Neural cell (in vitro differentiated cells): ENCODE data around the gene ADD2. TPM values are rescaled to one million over a fixed set of nuclear protein-coding genes. Genes with fewer than 3 reads are reported as not detected.

Experiments used
- H2AFZ ChIP-seq: fragments of 200-600, 300-800 bp; sonication (generic), shearing (Covaris generic); 2 replicates; pipeline ENCODE4 v1.6.0; 2014; ENCODE audit warnings: low read depth, mild to moderate bottlenecking, antibody characterized with exemption, low read length, moderate library complexity
- H3F3A ChIP-seq: fragments of 200-600 bp; shearing (Covaris generic); 2 replicates; pipeline ENCODE4 v1.6.1; 2016; ENCODE audit warnings: mild to moderate bottlenecking, moderate library complexity, mixed read lengths, antibody characterized with exemption, low read length; ENCODE audit not compliant: insufficient read depth, poor library complexity, severe bottlenecking
- H3K27ac ChIP-seq: fragments of 200-600, 300-800 bp; sonication (generic), shearing (Covaris generic); 2 replicates; pipeline ENCODE4 v1.5.1; 2014; ENCODE audit warnings: mild to moderate bottlenecking, low read length, moderate library complexity
- H3K27me3 ChIP-seq: fragments of 300-800, 200-600 bp; sonication (generic), shearing (Covaris generic); 2 replicates; pipeline ENCODE4 v1.6.0; 2014; ENCODE audit warnings: mild to moderate bottlenecking, low read depth, low read length, moderate library complexity; ENCODE audit not compliant: insufficient read depth
- H3K36me3 ChIP-seq: fragments of 300-800, 200-600 bp; sonication (generic), shearing (Covaris generic); 2 replicates; pipeline ENCODE4 v1.5.1; 2014; ENCODE audit warnings: mild to moderate bottlenecking, antibody characterized with exemption, low read length, moderate library complexity; ENCODE audit not compliant: insufficient read depth
- H3K4me2 ChIP-seq: fragments of 300-800, 200-600 bp; sonication (generic), shearing (Covaris generic); 2 replicates; pipeline ENCODE4 v1.6.0; 2014; ENCODE audit warnings: mild to moderate bottlenecking, low read length
- H3K4me3 ChIP-seq: fragments of 300-800, 200-600 bp; sonication (generic), shearing (Covaris generic); 2 replicates; pipeline ENCODE4 v1.5.1; 2014; ENCODE audit warnings: mild to moderate bottlenecking, low read length, moderate library complexity
- H3K79me2 ChIP-seq: fragments of 200-600 bp; shearing (Covaris generic); replicated peaks from 2 replicates; pipeline ENCODE4 v1.6.0; 2014; ENCODE audit warnings: mild to moderate bottlenecking, low read length, moderate library complexity; ENCODE audit not compliant: insufficient read depth
- H3K9ac ChIP-seq: fragments of 300-800, 200-600 bp; sonication (generic), shearing (Covaris generic); 2 replicates; pipeline ENCODE4 v1.6.1; 2016; ENCODE audit warnings: mild to moderate bottlenecking, low read length, mixed read lengths
- H3K9me2 ChIP-seq: fragments of 200-600 bp; shearing (Covaris generic); 2 replicates; pipeline ENCODE4 v1.6.1; 2016; ENCODE audit warnings: mild to moderate bottlenecking, low read length, mixed read lengths; ENCODE audit not compliant: insufficient read depth
- H3K9me3 ChIP-seq: fragments of 200-600, 300-800 bp; sonication (generic), shearing (Covaris generic); 2 replicates; pipeline ENCODE4 v1.6.1; 2016; ENCODE audit warnings: mild to moderate bottlenecking, mixed run types, low read length, moderate library complexity, mixed read lengths
- H4K20me1 ChIP-seq: fragments of 200-600 bp; shearing (Covaris generic); 2 replicates; pipeline ENCODE4 v1.6.1; 2016; ENCODE audit warnings: mild to moderate bottlenecking, mixed run types; ENCODE audit not compliant: insufficient read depth
- CTCF ChIP-seq: fragments of 450-650 bp; IDR thresholded peaks from 2 replicates; pipeline ENCODE4 v1.5.1; 2014; ENCODE audit warnings: antibody characterized with exemption, mild to moderate bottlenecking, moderate library complexity; ENCODE audit not compliant: poor library complexity, severe bottlenecking
- EP300 ChIP-seq: fragments of 450-650 bp; conservative IDR thresholded peaks from 2 replicates; pipeline ENCODE4 v1.6.1; 2014; ENCODE audit warnings: antibody characterized with exemption, mild to moderate bottlenecking, moderate library complexity; ENCODE audit not compliant: poor library complexity, severe bottlenecking
- EZH2 ChIP-seq: fragments of 200-600, 300-800 bp; shearing (Covaris generic), sonication (generic); IDR thresholded peaks from 2 replicates; pipeline ENCODE4 v1.6.1; 2014; ENCODE audit warnings: antibody characterized with exemption, low read length, borderline replicate concordance, mild to moderate bottlenecking; ENCODE audit not compliant: insufficient read depth, poor library complexity, severe bottlenecking
- MXI1 ChIP-seq: fragments of 450-650 bp; conservative IDR thresholded peaks from 2 replicates; pipeline ENCODE4 v1.6.1; 2014; ENCODE audit warnings: antibody characterized with exemption, mild to moderate bottlenecking; ENCODE audit not compliant: poor library complexity, severe bottlenecking
- POLR2AphosphoS5 ChIP-seq: IDR thresholded peaks from 2 replicates; pipeline ENCODE4 v1.6.1; 2012
- RAD21 ChIP-seq: fragments of 450-650 bp; conservative IDR thresholded peaks from 2 replicates; pipeline ENCODE4 v1.6.1; 2014; ENCODE audit warnings: antibody characterized with exemption, mild to moderate bottlenecking, moderate library complexity
- REST ChIP-seq: IDR thresholded peaks from 2 replicates; pipeline ENCODE4 v1.6.1; 2012; ENCODE audit warnings: borderline replicate concordance
- SMC3 ChIP-seq: fragments of 450-650 bp; conservative IDR thresholded peaks from 2 replicates; pipeline ENCODE4 v1.6.1; 2014; ENCODE audit warnings: antibody characterized with exemption, mild to moderate bottlenecking, moderate library complexity; ENCODE audit not compliant: poor library complexity
- TAF1 ChIP-seq: IDR thresholded peaks from 2 replicates; pipeline ENCODE4 v1.6.1; 2012; ENCODE audit warnings: low read depth
- polyA plus RNA-seq: library from polyadenylated mRNA; depleted of rRNA; stranded (reverse); fragments of >200 nt; gene quantifications from 2 replicates; pipeline ENCODE4 v1.2.3, GENCODE V29; 2014

ADD2 gene
- polyA plus RNA-seq, 1 donor from 2014 or later = 52.5 TPM

GRCh38 chr2:70768590-70769085 lies 638 bp upstream of the ADD2 start:
- no peak overlapping the region for H3K9ac ChIP-seq
- H4K20me1 ChIP-seq = no peaks in the 10 kb centered on the region
- no peaks in the 10 kb centered on the region for H3K9me3 ChIP-seq
- H3K4me2 ChIP-seq = no peak overlapping the region
- peaks cover 32% of the 10 kb centered on the region for H3K79me2 ChIP-seq
- no peaks in the 10 kb centered on the region for H3F3A ChIP-seq
- H2AFZ ChIP-seq = no peak overlapping the region
- no peak overlapping the region for H3K27ac ChIP-seq
- H3K36me3 ChIP-seq = no peaks in the 10 kb centered on the region
- no peaks in the 10 kb centered on the region for H3K9me2 ChIP-seq
- TF ChIP-seq POLR2AphosphoS5 = no peak
- TF ChIP-seq SMC3 = no peak
- TF ChIP-seq CTCF = no peak
- H3K27me3 ChIP-seq = no peaks in the 10 kb centered on the region
- H3K4me3 ChIP-seq = peak overlapping the region; percentile 30

GRCh38 chr2:70767079-70767698 lies 811 bp downstream of the ADD2 start:
- H2AFZ ChIP-seq = peak overlapping the region; percentile 87
- H3K79me2 ChIP-seq = peaks cover 43% of the 10 kb centered on the region
- peak overlapping the region; percentile 98 for H3K4me2 ChIP-seq
- peak overlapping the region; percentile 88 for H3K27ac ChIP-seq
- TF ChIP-seq RAD21 = peak; percentile 8
- TF ChIP-seq CTCF = no peak
- peak; percentile 85 for TF ChIP-seq MXI1
- H3K9ac ChIP-seq = peak overlapping the region; percentile 98
- peak overlapping the region; percentile 97 for H3K4me3 ChIP-seq
- no peaks in the 10 kb centered on the region for H3K9me3 ChIP-seq
- no peaks in the 10 kb centered on the region for H4K20me1 ChIP-seq
- no peaks in the 10 kb centered on the region for H3K27me3 ChIP-seq
- no peaks in the 10 kb centered on the region for H3F3A ChIP-seq
- H3K36me3 ChIP-seq = no peaks in the 10 kb centered on the region
- no peaks in the 10 kb centered on the region for H3K9me2 ChIP-seq

- Histone ChIP-seq H3K9me3 (no peaks in the 10 kb centered on the region), H3K27ac (peak overlapping the region; percentile 88), H3K4me3 (peak overlapping the region; percentile 97), H3F3A (no peaks in the 10 kb centered on the region), H2AFZ (peak overlapping the region; percentile 35), H3K79me2 (peaks cover 47% of the 10 kb centered on the region), H3K9ac (peak overlapping the region; percentile 98), H3K4me2 (peak overlapping the region; percentile 98), H3K9me2 (no peaks in the 10 kb centered on the region), H3K36me3 (no peaks in the 10 kb centered on the region), H4K20me1 (no peaks in the 10 kb centered on the region), H3K27me3 (no peaks in the 10 kb centered on the region)
- TF ChIP-seq SMC3 = no peak
- no peak for TF ChIP-seq RAD21
- no peak for TF ChIP-seq POLR2AphosphoS5
- no peak for TF ChIP-seq EZH2
- TF ChIP-seq REST = no peak
- no peak for TF ChIP-seq CTCF
- no peak for TF ChIP-seq MXI1
- TF ChIP-seq TAF1 = no peak
- TF ChIP-seq EP300 = no peak
These were observed 1.5 kb downstream of the ADD2 start for GRCh38 chr2:70766357-70767078.
